ENCODE measurements around the gene FURIN. TPM values are rescaled to one million over a fixed set of nuclear protein-coding genes. Genes with fewer than 3 reads are reported as not detected.

Gene FURIN
- total and polyA plus RNA-seq, 9 of the 15 experiments (the other 6 are each of a cell fraction or from before 2014, with no cell fraction given): 0.92 to 99.9 (median 34.8) TPM

DNA sequence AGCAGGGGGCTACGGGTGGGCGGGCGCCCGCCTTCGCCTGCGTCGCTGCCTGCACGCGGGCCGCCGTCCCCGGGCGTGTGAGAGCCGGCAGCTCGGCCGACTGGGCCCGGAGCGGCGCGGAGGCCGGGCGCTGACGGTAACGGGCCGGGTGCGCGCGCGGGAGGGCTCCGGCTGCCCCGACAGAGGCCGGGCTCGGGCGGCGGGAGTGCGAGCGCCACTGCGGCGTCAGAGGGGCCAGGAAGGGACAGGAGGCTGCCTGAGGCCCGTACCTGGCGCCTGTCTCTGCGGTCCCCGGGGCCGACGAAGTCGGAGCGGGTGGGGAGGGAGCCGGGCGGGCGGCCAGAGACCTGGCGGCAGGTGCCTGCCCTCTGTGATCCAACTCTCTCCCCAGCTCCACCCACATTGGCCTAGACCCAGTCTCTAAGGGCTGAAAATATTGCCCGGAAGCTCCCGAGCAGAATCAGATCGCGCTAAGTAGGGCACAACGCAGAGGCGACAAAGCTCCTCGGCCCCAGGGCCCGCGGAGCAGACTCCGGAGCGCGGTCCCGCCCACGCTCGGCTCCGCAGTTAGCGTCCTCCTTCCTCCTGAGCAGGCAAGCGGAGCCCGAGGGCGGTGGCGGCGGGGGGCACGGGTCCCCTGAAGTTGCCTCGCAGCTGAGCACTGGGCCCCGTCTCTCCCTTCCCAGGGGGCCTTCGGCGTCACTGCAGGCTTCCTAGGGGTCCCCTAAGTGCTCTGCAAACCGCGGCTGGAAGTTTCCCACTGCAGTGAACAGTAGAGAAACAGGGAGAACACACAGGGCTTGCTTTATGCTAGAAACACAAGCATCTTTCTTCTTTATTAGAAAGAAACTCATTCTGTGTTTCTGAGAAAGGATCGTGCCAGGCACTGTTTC is 34.7 kb downstream of the FURIN start, which contains the start of gene MAN2A2 (continued):
- TF ChIP-seq, protein P1, sequence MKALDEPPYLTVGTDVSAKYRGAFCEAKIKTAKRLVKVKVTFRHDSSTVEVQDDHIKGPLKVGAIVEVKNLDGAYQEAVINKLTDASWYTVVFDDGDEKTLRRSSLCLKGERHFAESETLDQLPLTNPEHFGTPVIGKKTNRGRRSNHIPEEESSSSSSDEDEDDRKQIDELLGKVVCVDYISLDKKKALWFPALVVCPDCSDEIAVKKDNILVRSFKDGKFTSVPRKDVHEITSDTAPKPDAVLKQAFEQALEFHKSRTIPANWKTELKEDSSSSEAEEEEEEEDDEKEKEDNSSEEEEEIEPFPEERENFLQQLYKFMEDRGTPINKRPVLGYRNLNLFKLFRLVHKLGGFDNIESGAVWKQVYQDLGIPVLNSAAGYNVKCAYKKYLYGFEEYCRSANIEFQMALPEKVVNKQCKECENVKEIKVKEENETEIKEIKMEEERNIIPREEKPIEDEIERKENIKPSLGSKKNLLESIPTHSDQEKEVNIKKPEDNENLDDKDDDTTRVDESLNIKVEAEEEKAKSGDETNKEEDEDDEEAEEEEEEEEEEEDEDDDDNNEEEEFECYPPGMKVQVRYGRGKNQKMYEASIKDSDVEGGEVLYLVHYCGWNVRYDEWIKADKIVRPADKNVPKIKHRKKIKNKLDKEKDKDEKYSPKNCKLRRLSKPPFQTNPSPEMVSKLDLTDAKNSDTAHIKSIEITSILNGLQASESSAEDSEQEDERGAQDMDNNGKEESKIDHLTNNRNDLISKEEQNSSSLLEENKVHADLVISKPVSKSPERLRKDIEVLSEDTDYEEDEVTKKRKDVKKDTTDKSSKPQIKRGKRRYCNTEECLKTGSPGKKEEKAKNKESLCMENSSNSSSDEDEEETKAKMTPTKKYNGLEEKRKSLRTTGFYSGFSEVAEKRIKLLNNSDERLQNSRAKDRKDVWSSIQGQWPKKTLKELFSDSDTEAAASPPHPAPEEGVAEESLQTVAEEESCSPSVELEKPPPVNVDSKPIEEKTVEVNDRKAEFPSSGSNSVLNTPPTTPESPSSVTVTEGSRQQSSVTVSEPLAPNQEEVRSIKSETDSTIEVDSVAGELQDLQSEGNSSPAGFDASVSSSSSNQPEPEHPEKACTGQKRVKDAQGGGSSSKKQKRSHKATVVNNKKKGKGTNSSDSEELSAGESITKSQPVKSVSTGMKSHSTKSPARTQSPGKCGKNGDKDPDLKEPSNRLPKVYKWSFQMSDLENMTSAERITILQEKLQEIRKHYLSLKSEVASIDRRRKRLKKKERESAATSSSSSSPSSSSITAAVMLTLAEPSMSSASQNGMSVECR (CRISPR knock-in tag; IDR thresholded peaks at IDR 0.05): peak; percentile 65
- TF ChIP-seq ZFX (CRISPR knock-in tag; IDR thresholded peaks at IDR 0.05) (peak; percentile 54), NFRKB (IDR thresholded peaks at IDR 0.05; ENCODE audit: low read depth) (peak; percentile 68; the same call in 1 of the 2 replicates), ZC3H4 (CRISPR knock-in tag; IDR thresholded peaks at IDR 0.05; ENCODE audit: borderline replicate concordance) (0 out of 2 replicates have a peak, but pooled peaks have one; percentile 52), SRF (CRISPR knock-in tag; IDR thresholded peaks at IDR 0.05) (peak in 1 of 2 experiments; percentile 23; a peak in 1 of 4 replicates), HSF4 (CRISPR knock-in tag; IDR thresholded peaks at IDR 0.05; ENCODE audit: borderline replicate concordance) (no peak), NONO (IDR thresholded peaks at IDR 0.05; ENCODE audit: low read depth in 2 of 2, low read length in 1 of 2) (0 out of 4 replicates have a peak, but pooled peaks of 1 of the 2 experiments have one; percentile 40), MCM2 (IDR thresholded peaks at IDR 0.05; ENCODE audit: low read depth) (no peak), MTA3 (IDR thresholded peaks at IDR 0.05; ENCODE audit: borderline replicate concordance) (peak; percentile 47; the same call in 1 of the 2 replicates), KDM5B (IDR thresholded peaks at IDR 0.05; ENCODE audit: insufficient replicate concordance, low read depth, low read length) (peak; percentile 67)
- TF ChIP-seq, protein P2, sequence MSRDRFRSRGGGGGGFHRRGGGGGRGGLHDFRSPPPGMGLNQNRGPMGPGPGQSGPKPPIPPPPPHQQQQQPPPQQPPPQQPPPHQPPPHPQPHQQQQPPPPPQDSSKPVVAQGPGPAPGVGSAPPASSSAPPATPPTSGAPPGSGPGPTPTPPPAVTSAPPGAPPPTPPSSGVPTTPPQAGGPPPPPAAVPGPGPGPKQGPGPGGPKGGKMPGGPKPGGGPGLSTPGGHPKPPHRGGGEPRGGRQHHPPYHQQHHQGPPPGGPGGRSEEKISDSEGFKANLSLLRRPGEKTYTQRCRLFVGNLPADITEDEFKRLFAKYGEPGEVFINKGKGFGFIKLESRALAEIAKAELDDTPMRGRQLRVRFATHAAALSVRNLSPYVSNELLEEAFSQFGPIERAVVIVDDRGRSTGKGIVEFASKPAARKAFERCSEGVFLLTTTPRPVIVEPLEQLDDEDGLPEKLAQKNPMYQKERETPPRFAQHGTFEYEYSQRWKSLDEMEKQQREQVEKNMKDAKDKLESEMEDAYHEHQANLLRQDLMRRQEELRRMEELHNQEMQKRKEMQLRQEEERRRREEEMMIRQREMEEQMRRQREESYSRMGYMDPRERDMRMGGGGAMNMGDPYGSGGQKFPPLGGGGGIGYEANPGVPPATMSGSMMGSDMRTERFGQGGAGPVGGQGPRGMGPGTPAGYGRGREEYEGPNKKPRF (IDR thresholded peaks at IDR 0.05; ENCODE audit: low read depth, low read length): no peak
- TF ChIP-seq, protein P3, sequence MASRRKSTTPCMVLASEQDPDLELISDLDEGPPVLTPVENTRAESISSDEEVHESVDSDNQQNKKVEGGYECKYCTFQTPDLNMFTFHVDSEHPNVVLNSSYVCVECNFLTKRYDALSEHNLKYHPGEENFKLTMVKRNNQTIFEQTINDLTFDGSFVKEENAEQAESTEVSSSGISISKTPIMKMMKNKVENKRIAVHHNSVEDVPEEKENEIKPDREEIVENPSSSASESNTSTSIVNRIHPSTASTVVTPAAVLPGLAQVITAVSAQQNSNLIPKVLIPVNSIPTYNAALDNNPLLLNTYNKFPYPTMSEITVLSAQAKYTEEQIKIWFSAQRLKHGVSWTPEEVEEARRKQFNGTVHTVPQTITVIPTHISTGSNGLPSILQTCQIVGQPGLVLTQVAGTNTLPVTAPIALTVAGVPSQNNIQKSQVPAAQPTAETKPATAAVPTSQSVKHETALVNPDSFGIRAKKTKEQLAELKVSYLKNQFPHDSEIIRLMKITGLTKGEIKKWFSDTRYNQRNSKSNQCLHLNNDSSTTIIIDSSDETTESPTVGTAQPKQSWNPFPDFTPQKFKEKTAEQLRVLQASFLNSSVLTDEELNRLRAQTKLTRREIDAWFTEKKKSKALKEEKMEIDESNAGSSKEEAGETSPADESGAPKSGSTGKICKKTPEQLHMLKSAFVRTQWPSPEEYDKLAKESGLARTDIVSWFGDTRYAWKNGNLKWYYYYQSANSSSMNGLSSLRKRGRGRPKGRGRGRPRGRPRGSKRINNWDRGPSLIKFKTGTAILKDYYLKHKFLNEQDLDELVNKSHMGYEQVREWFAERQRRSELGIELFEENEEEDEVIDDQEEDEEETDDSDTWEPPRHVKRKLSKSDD (conservative IDR thresholded peaks at IDR 0.05; ENCODE audit: low read length): no peak
- TF ChIP-seq, protein P4, sequence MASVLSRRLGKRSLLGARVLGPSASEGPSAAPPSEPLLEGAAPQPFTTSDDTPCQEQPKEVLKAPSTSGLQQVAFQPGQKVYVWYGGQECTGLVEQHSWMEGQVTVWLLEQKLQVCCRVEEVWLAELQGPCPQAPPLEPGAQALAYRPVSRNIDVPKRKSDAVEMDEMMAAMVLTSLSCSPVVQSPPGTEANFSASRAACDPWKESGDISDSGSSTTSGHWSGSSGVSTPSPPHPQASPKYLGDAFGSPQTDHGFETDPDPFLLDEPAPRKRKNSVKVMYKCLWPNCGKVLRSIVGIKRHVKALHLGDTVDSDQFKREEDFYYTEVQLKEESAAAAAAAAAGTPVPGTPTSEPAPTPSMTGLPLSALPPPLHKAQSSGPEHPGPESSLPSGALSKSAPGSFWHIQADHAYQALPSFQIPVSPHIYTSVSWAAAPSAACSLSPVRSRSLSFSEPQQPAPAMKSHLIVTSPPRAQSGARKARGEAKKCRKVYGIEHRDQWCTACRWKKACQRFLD (CRISPR knock-in tag; IDR thresholded peaks at IDR 0.05): 0 out of 2 replicates have a peak, but pooled peaks have one; percentile 1

All from K562 (cell line).